Natural killer cell (primary cell): ENCODE results near the gene TMEM225B. TPM values are rescaled to one million over a fixed set of nuclear protein-coding genes. Genes with fewer than 3 reads are reported as not detected.
"Not testable (repeated sequence)": the region's sequence is repeated elsewhere in the genome, so short reads cannot be mapped to it uniquely, and the experiment has no call there.

Source experiments
- ATAC-seq, 3 donors: fragments of 150-1000 bp in 2 of 3; fragments of 200-7000 bp in 1 of 3; cut with Tn5 transposase; 1 replicate in 1 of 3; 2 replicates in 2 of 3; pipeline ENCODE4 v1.10.0; 2021; ENCODE audit warnings: mild to moderate bottlenecking in 2 of 3, moderate library complexity in 2 of 3
- DNase-seq, 2 donors: peaks; one replicate each; pipeline versions ENCODE4 v3.0.0 to v3.0.0-alpha.2; 2013 to 2021; ENCODE audit warnings: mixed read lengths in 1 of 2
- H3K27ac ChIP-seq: one replicate; pipeline ENCODE4 v1.5.1; 2013; ENCODE audit warnings: mild to moderate bottlenecking, low read length
- H3K27me3 ChIP-seq: one replicate; pipeline ENCODE4 v1.6.1; 2013; ENCODE audit warnings: low read length; ENCODE audit not compliant: control insufficient read depth, insufficient read depth
- H3K36me3 ChIP-seq: one replicate; pipeline ENCODE4 v1.6.1; 2013; ENCODE audit warnings: low read length; ENCODE audit not compliant: control insufficient read depth, insufficient read depth
- H3K4me1 ChIP-seq: one replicate; pipeline ENCODE4 v1.6.1; 2013; ENCODE audit warnings: low read length; ENCODE audit not compliant: control insufficient read depth, insufficient read depth
- H3K4me3 ChIP-seq: one replicate; pipeline ENCODE4 v1.5.1; 2013; ENCODE audit warnings: low read length
- H3K9me3 ChIP-seq: one replicate; pipeline ENCODE4 v1.6.1; 2013; ENCODE audit warnings: low read length; ENCODE audit not compliant: control insufficient read depth, insufficient read depth
- H3K27ac Mint-ChIP-seq, 2 donors: one replicate each; pipeline ENCODE4 v1.8.0; 2022; ENCODE audit warnings: mild to moderate bottlenecking in 2 of 2, mixed read lengths in 2 of 2, moderate library complexity in 1 of 2
- H3K27me3 Mint-ChIP-seq, 2 donors: one replicate each; pipeline ENCODE4 v1.8.0; 2022; ENCODE audit warnings: low read depth in 2 of 2, mixed read lengths in 2 of 2
- H3K36me3 Mint-ChIP-seq: one replicate; pipeline ENCODE4 v1.8.0; 2022; ENCODE audit warnings: mixed read lengths
- H3K4me1 Mint-ChIP-seq, 2 donors: one replicate each; pipeline ENCODE4 v1.8.0; 2022; ENCODE audit warnings: mixed read lengths in 2 of 2
- H3K4me3 Mint-ChIP-seq: one replicate; pipeline ENCODE4 v1.8.0; 2022; ENCODE audit warnings: mild to moderate bottlenecking, moderate library complexity, mixed read lengths
- H3K9me3 Mint-ChIP-seq, 2 donors: one replicate each; pipeline ENCODE4 v1.8.0; 2022; ENCODE audit warnings: mixed read lengths in 2 of 2
- CTCF ChIP-seq: fragments of 200-600 bp; IDR thresholded peaks from one replicate; pipeline ENCODE4 v1.8.0; 2022; ENCODE audit warnings: antibody characterized with exemption
- WGBS: methylation state at CpG from one replicate; pipeline ENCODE4 v1.1.7; 2013; ENCODE audit warnings: missing lambda C conversion rate; ENCODE audit not compliant: insufficient coverage; 5-methylcytosine and 5-hydroxymethylcytosine counted together
- intact Hi-C: fragments of 100-400 bp; cut with micrococcal nuclease; formaldehyde crosslinking; loops from one replicate; pipeline ENCODE4 v1.14.2; 2022
- total RNA-seq, 4 donors: library from RNA; stranded (reverse); fragments of 120-200 nt in 1 of 4; gene quantifications; one replicate each; pipeline versions ENCODE4 v1.2.3 to v1.2.4, GENCODE V29; 2013 to 2022

TMEM225B gene
- total RNA-seq, 3 donors from 2014 or later (not counting 1 experiment from before 2014, with no cell fraction given), result 1.4 to 2.5 (median 2.0) TPM

- WGBS, result 94% methylated on average over 2 of the region's 2 CpGs
- H3K4me1 Mint-ChIP-seq, result peaks cover 45 to 54% of the 10 kb centered on the region in 2 donors
- H3K27me3 ChIP-seq, result no peaks in the 10 kb centered on the region
- peaks cover 27% of the 10 kb centered on the region for H3K36me3 Mint-ChIP-seq
- H3K27me3 Mint-ChIP-seq, result no peaks in the 10 kb centered on the region
- DNase-seq (no peak), ATAC-seq (no peak)
- no peak for TF ChIP-seq CTCF
- H3K27ac Mint-ChIP-seq, result peak overlapping the region; percentile 75
- H3K9me3 Mint-ChIP-seq, result no peaks in the 10 kb centered on the region
- no peak overlapping the region for H3K27ac ChIP-seq
- intact Hi-C loops, result no loop called here
- H3K9me3 ChIP-seq, result no peaks in the 10 kb centered on the region
- peaks cover 32% of the 10 kb centered on the region for H3K4me1 ChIP-seq
- H3K4me3 Mint-ChIP-seq, result peak overlapping the region; percentile 21
- H3K36me3 ChIP-seq, result peaks cover 50% of the 10 kb centered on the region
- H3K4me3 ChIP-seq, result no peak overlapping the region
These were observed 36.4 kb upstream of the TMEM225B start for GRCh38 chr7:99561737-99562051.

- WGBS, result 97% methylated on average over 7 of the region's 9 CpGs
- no peak for DNase-seq
These were observed 35.8 kb upstream of the TMEM225B start for GRCh38 chr7:99562114-99562784.

GRCh38 chr7:99562832-99563231, 35.2 kb upstream of the TMEM225B start:
- Histone ChIP-seq H3K36me3 (peaks cover 50% of the 10 kb centered on the region), H3K4me3 (no peak overlapping the region), H3K27ac (no peak overlapping the region), H3K4me1 (peaks cover 21% of the 10 kb centered on the region), H3K27me3 (no peaks in the 10 kb centered on the region), H3K9me3 (no peaks in the 10 kb centered on the region)
- WGBS, result 78% methylated on average over 2 of the region's 2 CpGs
- intact Hi-C loops, result no loop called here
- Mint-ChIP-seq H3K4me1 (peaks cover 37 to 45% of the 10 kb centered on the region in 2 donors), H3K27ac (peak overlapping the region; percentile 75), H3K4me3 (peak overlapping the region; percentile 29), H3K9me3 (no peaks in the 10 kb centered on the region), H3K27me3 (no peaks in the 10 kb centered on the region), H3K36me3 (peaks cover 27% of the 10 kb centered on the region)
- DNase-seq (no peak), ATAC-seq (no peak)
- no peak for TF ChIP-seq CTCF

More at GRCh38 chr7:99562114-99562784, 35.8 kb upstream of the TMEM225B start:
- Histone ChIP-seq H3K9me3 (no peaks in the 10 kb centered on the region), H3K27ac (no peak overlapping the region), H3K27me3 (no peaks in the 10 kb centered on the region), H3K4me1 (peaks cover 26% of the 10 kb centered on the region), H3K4me3 (no peak overlapping the region), H3K36me3 (peaks cover 50% of the 10 kb centered on the region)
- ATAC-seq, result no peak
- Mint-ChIP-seq H3K27me3 (no peaks in the 10 kb centered on the region), H3K4me3 (peak overlapping the region; percentile 29), H3K4me1 (peaks cover 42 to 51% of the 10 kb centered on the region in 2 donors), H3K9me3 (no peaks in the 10 kb centered on the region), H3K36me3 (peaks cover 27% of the 10 kb centered on the region), H3K27ac (peak overlapping the region; percentile 75)
- no peak for TF ChIP-seq CTCF
- intact Hi-C loops, result no loop called here

GRCh38 chr7:99563650-99564049, 34.4 kb upstream of the TMEM225B start:
- H3K36me3 ChIP-seq, result peaks cover 50% of the 10 kb centered on the region
- TF ChIP-seq CTCF, result no peak
- H3K4me1 ChIP-seq, result peaks cover 19% of the 10 kb centered on the region
- WGBS, result 98% methylated on average over 9 of the region's 10 CpGs
- no peaks in the 10 kb centered on the region for H3K9me3 Mint-ChIP-seq
- H3K4me1 Mint-ChIP-seq, result peaks cover 28 to 37% of the 10 kb centered on the region in 2 donors
- intact Hi-C loops, result no loop called here
- peak overlapping the region; percentile 53 to 70 for H3K27ac Mint-ChIP-seq
- H3K27me3 Mint-ChIP-seq, result no peaks in the 10 kb centered on the region
- H3K4me3 Mint-ChIP-seq, result peak overlapping the region; percentile 6
- ATAC-seq (no peak), DNase-seq (no peak)
- H3K27me3 ChIP-seq, result no peaks in the 10 kb centered on the region
- H3K4me3 ChIP-seq, result no peak overlapping the region
- H3K27ac ChIP-seq, result no peak overlapping the region
- H3K9me3 ChIP-seq, result no peaks in the 10 kb centered on the region
- peaks cover 27% of the 10 kb centered on the region for H3K36me3 Mint-ChIP-seq

- H3K4me1 Mint-ChIP-seq, result peaks cover 10 to 20% of the 10 kb centered on the region in 2 donors
- peaks cover 60% of the 10 kb centered on the region for H3K36me3 ChIP-seq
- H3K9me3 Mint-ChIP-seq, H3K9me3 ChIP-seq, H3K4me1 ChIP-seq, ATAC-seq, H3K27me3 Mint-ChIP-seq, H3K4me3 ChIP-seq, DNase-seq, H3K4me3 Mint-ChIP-seq, H3K27me3 ChIP-seq, H3K27ac ChIP-seq, intact Hi-C loops: not testable (repeated sequence)
- peak overlapping the region in 1 of 2 donors; percentile 27 for H3K27ac Mint-ChIP-seq
- peaks cover 28% of the 10 kb centered on the region for H3K36me3 Mint-ChIP-seq
- WGBS, result 99% methylated on average over 7 of the region's 7 CpGs
These were observed 29.3 kb upstream of the TMEM225B start for GRCh38 chr7:99568770-99569169.
